Activated naive CD8-positive, alpha-beta T cell treated with anti-CD3 and anti-CD28 coated beads, Interleukin-2, amount 50 U/mL, for 24 hours (primary cell): ENCODE results near the gene HBM.
"Not testable (repeated sequence)": the region's sequence is repeated elsewhere in the genome, so short reads cannot be mapped to it uniquely, and the experiment has no call there.

Experiments used
- ATAC-seq: fragments of 150-1000 bp; cut with Tn5 transposase; one replicate; pipeline ENCODE4 v1.10.0; 2021
- DNase-seq: peaks from one replicate; pipeline ENCODE4 v3.0.0; 2021
- H3K27ac Mint-ChIP-seq: one replicate; pipeline ENCODE4 v1.8.0; 2021; ENCODE audit warnings: mild to moderate bottlenecking, mixed read lengths
- H3K27me3 Mint-ChIP-seq: one replicate; pipeline ENCODE4 v1.8.0; 2021; ENCODE audit warnings: mixed read lengths
- H3K36me3 Mint-ChIP-seq: one replicate; pipeline ENCODE4 v1.8.0; 2021; ENCODE audit warnings: low read depth, mixed read lengths
- H3K4me1 Mint-ChIP-seq: one replicate; pipeline ENCODE4 v1.8.0; 2021; ENCODE audit warnings: mixed read lengths
- H3K4me3 Mint-ChIP-seq: one replicate; pipeline ENCODE4 v1.8.0; 2021; ENCODE audit warnings: mild to moderate bottlenecking, moderate library complexity, mixed read lengths
- H3K9me3 Mint-ChIP-seq: one replicate; pipeline ENCODE4 v1.8.0; 2021; ENCODE audit warnings: mixed read lengths

Gene HBM

DNA sequence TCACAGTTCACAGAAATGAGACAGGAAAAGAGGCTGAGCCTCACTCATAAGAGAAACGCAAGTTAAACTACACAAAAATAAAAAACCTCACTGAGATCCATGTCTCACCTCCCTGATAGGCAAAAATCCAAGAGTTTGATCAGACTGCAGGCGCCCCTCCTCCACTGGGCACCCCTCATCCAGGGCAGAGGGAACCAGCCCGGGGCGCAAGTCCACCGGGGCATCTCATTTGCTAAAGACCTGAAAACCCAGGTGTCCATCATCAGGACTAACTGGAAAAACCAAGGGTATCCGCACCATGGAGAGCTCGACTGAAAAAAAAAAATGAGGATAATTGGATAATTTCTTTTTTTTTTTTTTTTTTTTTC lies 10.8 kb upstream of the HBM start:
- H3K36me3 Mint-ChIP-seq = no peaks in the 10 kb centered on the region
- H3K27ac Mint-ChIP-seq = no peak overlapping the region
- peaks cover 5% of the 10 kb centered on the region for H3K4me1 Mint-ChIP-seq
- peak overlapping the region; percentile 50 for H3K4me3 Mint-ChIP-seq
- DNase-seq (no peak), ATAC-seq (no peak)
- H3K27me3 Mint-ChIP-seq = peaks cover 49% of the 10 kb centered on the region
- no peaks in the 10 kb centered on the region for H3K9me3 Mint-ChIP-seq

DNA sequence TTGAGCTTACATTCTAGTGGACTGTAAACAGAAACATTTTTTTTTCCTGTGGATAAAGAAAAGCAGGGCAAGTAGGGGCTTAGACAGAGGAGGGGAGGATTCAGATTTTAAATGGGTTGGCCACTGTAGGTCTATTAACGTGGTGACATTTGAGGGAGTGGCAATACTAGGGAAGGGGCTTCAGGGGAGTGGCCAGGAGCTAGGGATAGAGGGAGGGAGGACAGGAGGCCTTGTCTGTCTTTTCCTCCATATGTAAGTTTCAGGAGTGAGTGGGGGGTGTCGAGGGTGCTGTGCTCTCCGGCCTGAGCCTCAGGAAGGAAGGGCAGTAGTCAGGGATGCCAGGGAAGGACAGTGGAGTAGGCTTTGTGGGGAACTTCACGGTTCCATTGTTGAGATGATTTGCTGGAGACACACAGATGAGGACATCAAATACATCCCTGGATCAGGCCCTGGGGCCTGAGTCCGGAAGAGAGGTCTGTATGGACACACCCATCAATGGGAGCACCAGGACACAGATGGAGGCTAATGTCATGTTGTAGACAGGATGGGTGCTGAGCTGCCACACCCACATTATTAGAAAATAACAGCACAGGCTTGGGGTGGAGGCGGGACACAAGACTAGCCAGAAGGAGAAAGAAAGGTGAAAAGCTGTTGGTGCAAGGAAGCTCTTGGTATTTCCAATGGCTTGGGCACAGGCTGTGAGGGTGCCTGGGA lies 6.5 kb upstream of the HBM start:
- no peaks in the 10 kb centered on the region for H3K9me3 Mint-ChIP-seq
- H3K27me3 Mint-ChIP-seq = peaks cover 39% of the 10 kb centered on the region
- H3K4me3 Mint-ChIP-seq = no peak overlapping the region
- ATAC-seq (no peak), DNase-seq (no peak)
- no peaks in the 10 kb centered on the region for H3K36me3 Mint-ChIP-seq
- H3K4me1 Mint-ChIP-seq = peaks cover 6% of the 10 kb centered on the region
- no peak overlapping the region for H3K27ac Mint-ChIP-seq

DNA sequence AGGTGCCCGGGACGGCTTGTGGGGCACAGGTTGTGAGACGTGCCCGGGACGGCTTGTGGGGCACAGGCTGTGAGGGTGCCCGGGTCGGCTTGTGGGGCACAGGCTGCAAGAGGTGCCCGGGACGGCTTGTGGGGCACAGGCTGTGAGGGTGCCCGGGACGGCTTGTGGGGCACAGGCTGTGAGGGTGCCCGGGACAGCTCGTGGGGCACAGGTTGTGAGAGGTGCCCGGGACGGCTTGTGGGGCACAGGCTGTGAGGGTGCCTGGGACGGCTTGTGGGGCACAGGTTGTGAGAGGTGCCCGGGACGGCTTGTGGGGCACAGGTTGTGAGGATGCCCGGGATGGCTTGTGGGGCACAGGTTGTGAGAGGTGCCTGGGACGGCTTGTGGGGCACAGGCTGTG lies 5.5 kb upstream of the HBM start:
- H3K36me3 Mint-ChIP-seq, H3K9me3 Mint-ChIP-seq, H3K4me3 Mint-ChIP-seq, ATAC-seq, H3K27ac Mint-ChIP-seq, DNase-seq, H3K4me1 Mint-ChIP-seq: not testable (repeated sequence)
- peaks cover 33% of the 10 kb centered on the region for H3K27me3 Mint-ChIP-seq

DNA sequence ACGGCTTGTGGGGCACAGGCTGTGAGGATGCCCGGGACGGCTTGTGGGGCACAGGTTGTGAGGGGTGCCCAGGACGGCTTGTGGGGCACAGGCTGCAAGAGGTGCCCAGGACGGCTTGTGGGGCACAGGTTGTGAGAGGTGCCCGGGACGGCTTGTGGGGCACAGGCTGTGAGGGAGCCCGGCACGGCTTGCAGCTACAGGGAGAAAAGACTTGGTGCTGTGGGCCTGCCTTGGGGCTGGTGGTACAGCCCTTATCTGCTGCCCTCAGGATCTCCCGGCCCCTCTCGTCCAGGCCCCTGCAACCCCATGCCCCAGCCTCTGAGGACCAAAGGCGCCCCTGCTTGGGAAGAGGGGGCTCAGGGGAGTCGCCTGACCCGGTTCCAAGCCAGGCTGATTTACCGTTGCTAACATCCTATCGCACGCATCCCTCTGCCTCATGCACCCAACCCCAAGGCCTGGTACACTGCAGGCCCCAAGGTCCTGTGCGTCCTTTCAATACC lies 5.0 kb upstream of the HBM start:
- H3K4me3 Mint-ChIP-seq = no peak overlapping the region
- ATAC-seq = no peak
- no peak overlapping the region for H3K27ac Mint-ChIP-seq
- DNase-seq = no peak
- no peaks in the 10 kb centered on the region for H3K9me3 Mint-ChIP-seq
- peaks cover 33% of the 10 kb centered on the region for H3K27me3 Mint-ChIP-seq
- no peaks in the 10 kb centered on the region for H3K36me3 Mint-ChIP-seq
- peaks cover 3% of the 10 kb centered on the region for H3K4me1 Mint-ChIP-seq

DNA sequence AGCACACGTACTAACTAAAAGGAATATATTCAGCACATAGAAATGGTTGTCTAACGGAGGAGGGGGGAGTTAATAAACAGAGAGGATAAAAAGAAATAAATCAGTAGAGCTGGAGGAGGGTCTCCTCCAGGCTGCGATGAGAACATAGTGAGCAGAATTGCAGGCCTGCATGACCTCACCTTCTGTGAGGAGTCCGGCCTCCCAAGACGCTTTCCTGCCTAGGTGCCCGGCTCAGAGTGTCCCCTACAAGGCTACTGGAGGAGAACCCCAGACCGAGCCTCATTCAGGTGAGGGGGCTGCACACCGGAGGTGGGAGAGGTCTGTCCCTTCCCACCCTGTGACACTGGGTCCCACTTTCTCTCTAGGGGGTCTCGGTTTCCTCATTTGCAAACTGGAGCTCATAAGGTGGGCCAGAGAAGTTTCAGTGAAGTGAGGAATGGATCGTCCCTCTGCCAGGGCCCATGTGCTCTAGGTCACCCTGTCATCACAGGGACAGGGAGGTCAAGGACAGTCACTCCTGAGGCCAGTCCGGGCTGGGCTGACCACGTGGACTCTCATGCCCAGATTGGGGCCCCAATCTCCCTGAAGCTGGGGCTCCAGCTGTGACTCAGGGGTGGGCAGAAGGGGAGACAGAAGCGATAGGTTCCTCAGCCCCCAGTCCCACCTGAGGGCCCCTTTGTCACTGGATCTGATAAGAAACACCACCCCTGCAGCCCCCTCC lies 3.3 kb upstream of the HBM start:
- ATAC-seq (no peak), DNase-seq (no peak)
- peaks cover 36% of the 10 kb centered on the region for H3K27me3 Mint-ChIP-seq
- no peaks in the 10 kb centered on the region for H3K36me3 Mint-ChIP-seq
- H3K27ac Mint-ChIP-seq = no peak overlapping the region
- no peak overlapping the region for H3K4me3 Mint-ChIP-seq
- H3K4me1 Mint-ChIP-seq = peaks cover 4% of the 10 kb centered on the region
- no peaks in the 10 kb centered on the region for H3K9me3 Mint-ChIP-seq

DNA sequence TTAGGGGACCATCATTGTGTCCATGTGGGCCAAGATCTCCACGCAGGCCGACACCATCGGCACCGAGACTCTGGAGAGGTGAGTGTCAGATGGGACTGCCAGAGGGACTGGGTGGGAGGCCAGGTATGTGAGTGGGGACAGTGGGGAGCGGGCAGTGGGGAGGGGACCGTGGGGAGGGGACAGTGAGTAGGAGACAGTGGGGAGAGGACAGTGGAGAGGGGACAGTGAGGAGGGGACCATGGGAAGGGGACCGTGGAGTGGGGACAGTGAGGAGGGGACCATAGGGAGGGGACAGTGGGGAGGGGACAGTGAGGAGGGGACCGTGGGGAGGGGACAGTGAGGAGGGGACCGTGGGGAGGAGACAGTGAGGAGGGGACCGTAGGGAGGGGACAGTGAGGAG lies 2.6 kb upstream of the HBM start:
- not testable (repeated sequence) for ATAC-seq, H3K27ac Mint-ChIP-seq, H3K4me3 Mint-ChIP-seq, H3K9me3 Mint-ChIP-seq, H3K36me3 Mint-ChIP-seq, H3K4me1 Mint-ChIP-seq, DNase-seq
- peaks cover 38% of the 10 kb centered on the region for H3K27me3 Mint-ChIP-seq

DNA sequence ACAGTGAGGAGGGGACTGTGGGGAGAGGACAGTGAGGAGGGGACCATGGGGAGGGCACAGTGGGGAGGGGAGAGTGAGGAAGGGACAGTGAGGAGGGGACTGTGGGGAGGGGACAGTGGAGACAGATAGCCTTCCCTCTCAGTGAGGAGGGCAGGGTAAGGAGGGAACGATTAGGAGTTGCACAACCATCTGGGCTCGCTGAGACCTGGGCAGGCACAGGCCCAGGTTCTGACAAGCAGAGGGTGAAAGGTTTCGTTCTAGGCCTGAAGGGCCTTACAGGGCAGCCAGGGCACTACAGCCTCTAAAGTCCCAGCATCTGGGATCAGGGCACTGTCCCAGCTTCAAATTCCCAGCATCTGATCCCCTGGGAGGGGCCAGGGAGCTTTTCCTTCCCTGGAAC lies 2.1 kb upstream of the HBM start:
- H3K4me3 Mint-ChIP-seq, H3K27ac Mint-ChIP-seq, H3K4me1 Mint-ChIP-seq, DNase-seq, H3K9me3 Mint-ChIP-seq, H3K36me3 Mint-ChIP-seq: not testable (repeated sequence)
- peak; percentile 40 for ATAC-seq
- H3K27me3 Mint-ChIP-seq = peaks cover 44% of the 10 kb centered on the region

DNA sequence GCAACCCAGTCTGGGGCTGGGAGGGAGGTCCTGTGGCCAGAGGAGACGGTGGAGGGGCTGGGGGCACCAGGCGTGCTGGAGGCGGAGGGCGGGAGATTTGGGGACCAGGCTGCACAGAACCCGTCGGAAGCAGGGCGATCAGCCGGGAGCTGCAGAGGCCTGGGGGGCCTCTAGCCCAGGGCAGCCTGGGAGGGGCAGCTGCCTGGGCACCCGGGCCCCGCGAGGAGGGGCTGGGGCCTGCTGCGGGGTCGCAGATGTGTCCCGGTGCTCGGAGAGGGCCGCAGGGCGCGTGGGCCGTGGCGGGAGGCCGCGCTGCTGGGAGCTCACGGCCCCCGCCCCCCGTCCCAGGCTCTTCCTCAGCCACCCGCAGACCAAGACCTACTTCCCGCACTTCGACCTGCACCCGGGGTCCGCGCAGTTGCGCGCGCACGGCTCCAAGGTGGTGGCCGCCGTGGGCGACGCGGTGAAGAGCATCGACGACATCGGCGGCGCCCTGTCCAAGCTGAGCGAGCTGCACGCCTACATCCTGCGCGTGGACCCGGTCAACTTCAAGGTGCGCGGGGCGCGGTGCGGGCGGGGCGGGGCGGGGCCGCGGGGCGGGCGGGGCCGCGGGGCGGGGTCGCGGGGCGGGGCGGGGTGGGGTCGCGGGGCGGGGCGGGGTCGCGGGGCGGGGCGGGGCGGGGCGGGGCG lies 1.5 kb upstream of the HBM start:
- H3K27me3 Mint-ChIP-seq = peaks cover 46% of the 10 kb centered on the region
- not testable (repeated sequence) for H3K36me3 Mint-ChIP-seq, H3K4me3 Mint-ChIP-seq, H3K27ac Mint-ChIP-seq, H3K9me3 Mint-ChIP-seq, H3K4me1 Mint-ChIP-seq, DNase-seq
- ATAC-seq = peak; percentile 27

DNA sequence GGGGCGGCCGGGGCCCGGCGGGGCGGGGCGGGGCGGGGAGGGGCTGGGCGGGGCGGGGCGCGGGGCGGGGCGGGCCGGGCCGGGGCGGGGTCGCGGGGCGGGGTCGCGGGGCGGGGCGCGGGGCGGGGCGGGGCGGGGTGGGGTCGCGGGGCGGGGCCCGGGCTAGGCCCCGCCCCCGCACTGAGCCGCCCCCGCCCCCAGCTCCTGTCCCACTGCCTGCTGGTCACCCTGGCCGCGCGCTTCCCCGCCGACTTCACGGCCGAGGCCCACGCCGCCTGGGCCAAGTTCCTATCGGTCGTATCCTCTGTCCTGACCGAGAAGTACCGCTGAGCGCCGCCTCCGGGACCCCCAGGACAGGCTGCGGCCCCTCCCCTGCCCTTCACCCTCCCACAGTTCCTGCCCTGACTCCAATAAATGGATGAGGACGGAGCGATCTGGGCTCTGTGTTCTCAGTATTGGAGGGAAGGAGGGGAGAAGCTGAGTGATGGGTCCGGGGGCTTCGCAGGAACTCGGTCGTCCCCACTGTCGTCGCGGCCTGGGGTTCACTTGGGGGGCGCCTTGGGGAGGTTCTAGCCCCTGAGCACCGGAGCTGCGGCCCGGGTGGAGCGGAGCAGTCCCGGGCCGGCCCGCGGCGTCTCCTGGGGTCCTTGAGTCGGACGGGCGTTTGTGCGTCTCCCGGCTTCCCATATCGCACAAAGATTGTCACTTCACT lies 795 bp upstream of the HBM start:
- H3K27me3 Mint-ChIP-seq = peaks cover 46% of the 10 kb centered on the region

DNA sequence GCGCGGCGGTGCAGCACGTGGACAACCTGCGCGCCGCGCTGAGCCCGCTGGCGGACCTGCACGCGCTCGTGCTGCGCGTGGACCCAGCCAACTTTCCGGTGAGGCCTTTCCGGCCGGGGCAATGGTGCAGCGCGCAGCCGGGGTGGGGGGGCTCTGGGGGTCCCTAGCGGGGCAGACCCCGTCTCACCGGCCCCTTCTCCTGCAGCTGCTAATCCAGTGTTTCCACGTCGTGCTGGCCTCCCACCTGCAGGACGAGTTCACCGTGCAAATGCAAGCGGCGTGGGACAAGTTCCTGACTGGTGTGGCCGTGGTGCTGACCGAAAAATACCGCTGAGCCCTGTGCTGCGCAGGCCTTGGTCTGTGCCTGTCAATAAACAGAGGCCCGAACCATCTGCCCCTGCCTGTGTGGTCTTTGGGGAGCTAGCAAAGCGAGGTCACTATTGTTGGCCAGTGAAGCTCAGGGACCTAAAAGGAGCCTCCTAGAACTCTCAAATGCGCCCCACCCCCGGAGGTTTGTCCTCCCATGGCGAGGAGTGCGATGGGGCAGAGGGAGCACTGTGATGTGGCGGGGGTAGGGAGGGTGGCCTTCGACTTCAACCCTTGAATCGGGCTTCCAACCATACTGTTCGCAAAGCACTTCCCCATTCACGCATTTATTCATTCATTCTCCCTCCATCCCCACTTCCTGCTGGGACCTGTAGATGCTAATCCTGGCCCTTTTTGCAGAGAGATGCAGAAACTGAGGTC lies 770 bp downstream of the HBM start:
- Mint-ChIP-seq H3K9me3 (no peaks in the 10 kb centered on the region), H3K27me3 (peaks cover 57% of the 10 kb centered on the region), H3K4me3 (peak overlapping the region; percentile 11), H3K36me3 (no peaks in the 10 kb centered on the region), H3K4me1 (peaks cover 6% of the 10 kb centered on the region), H3K27ac (no peak overlapping the region)
- ATAC-seq = no peak
- DNase-seq = no peak

More for the DNA sequence above, 795 bp upstream of the HBM start:
- ATAC-seq (no peak), DNase-seq (no peak)
- Mint-ChIP-seq H3K27ac (no peak overlapping the region), H3K36me3 (no peaks in the 10 kb centered on the region), H3K4me3 (peak overlapping the region; percentile 34), H3K9me3 (no peaks in the 10 kb centered on the region), H3K4me1 (peaks cover 4% of the 10 kb centered on the region)

DNA sequence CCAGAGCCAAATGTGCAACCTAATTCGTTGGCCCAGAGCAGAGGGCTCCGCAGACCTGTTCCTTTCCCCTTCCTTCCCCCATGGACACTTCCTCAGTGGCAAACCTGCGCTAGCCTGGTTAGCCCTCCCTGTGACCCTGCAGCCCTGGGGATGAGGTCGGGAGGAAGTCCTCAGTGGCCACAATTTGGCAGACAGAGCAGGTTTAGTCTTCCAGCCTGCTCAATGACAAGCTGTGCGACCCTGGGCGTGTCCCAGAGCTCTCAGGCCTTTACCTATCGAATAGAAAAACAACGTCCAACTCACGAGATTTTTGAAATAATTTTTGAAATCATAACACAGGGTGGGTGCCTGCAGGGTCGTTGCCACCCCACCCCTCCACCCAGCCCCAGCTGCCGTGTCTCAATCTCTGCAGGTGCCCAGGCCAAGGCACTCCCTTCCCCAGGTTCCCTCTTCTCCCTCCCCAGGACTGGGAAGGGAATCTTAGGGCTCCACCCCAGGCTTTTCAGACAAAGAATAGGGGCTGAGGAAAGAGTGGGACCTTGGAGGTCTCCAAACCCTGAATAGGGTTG lies 1.4 kb downstream of the HBM start:
- peak overlapping the region; percentile 11 for H3K4me3 Mint-ChIP-seq
- no peaks in the 10 kb centered on the region for H3K36me3 Mint-ChIP-seq
- H3K27me3 Mint-ChIP-seq = peaks cover 59% of the 10 kb centered on the region
- no peaks in the 10 kb centered on the region for H3K9me3 Mint-ChIP-seq
- no peak for DNase-seq
- no peak for ATAC-seq
- H3K27ac Mint-ChIP-seq = no peak overlapping the region
- H3K4me1 Mint-ChIP-seq = peaks cover 9% of the 10 kb centered on the region

DNA sequence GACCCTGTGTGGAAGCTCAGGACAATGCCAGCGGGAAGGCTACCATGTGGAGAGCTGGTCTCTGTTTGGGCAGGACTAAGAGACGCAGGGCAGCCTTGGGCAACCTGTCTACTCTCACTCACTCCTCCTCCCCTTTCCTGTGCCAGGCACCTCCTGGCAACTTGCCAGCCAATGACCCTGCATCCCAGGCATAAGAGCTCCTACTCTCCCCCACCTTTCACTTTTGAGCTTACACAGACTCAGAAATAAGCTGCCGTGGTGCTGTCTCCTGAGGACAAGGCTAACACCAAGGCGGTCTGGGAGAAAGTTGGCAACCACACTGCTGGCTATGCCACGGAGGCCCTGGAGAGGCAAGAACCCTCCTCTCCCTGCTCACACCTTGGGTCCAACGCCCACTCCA lies 2.6 kb downstream of the HBM start:
- ATAC-seq (no peak), DNase-seq (no peak)
- no peaks in the 10 kb centered on the region for H3K36me3 Mint-ChIP-seq
- no peaks in the 10 kb centered on the region for H3K9me3 Mint-ChIP-seq
- H3K4me1 Mint-ChIP-seq = peaks cover 10% of the 10 kb centered on the region
- H3K27ac Mint-ChIP-seq = no peak overlapping the region
- peaks cover 58% of the 10 kb centered on the region for H3K27me3 Mint-ChIP-seq
- no peak overlapping the region for H3K4me3 Mint-ChIP-seq

DNA sequence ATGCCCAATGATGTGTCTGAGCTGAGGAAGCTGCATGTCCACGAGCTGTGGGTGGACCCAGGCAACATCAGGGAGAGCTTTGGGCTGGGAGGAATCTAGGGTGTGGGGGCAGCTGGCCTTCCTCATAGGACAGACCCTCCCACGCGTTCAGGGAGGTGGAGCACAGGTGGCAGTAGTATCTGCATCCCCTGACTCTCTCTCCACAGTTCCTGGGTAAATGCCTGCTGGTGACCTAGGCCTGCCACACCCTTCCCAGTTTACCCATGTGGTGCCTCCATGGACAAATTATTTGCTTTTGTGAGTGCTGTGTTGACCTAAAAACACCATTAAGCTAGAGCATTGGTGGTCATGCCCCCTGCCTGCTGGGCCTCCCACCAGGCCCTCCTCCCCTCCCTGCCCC lies 3.2 kb downstream of the HBM start:
- H3K27me3 Mint-ChIP-seq = peaks cover 60% of the 10 kb centered on the region
- DNase-seq (no peak), ATAC-seq (no peak)
- H3K4me3 Mint-ChIP-seq = no peak overlapping the region
- H3K36me3 Mint-ChIP-seq = no peaks in the 10 kb centered on the region
- peaks cover 11% of the 10 kb centered on the region for H3K4me1 Mint-ChIP-seq
- H3K9me3 Mint-ChIP-seq = no peaks in the 10 kb centered on the region
- no peak overlapping the region for H3K27ac Mint-ChIP-seq

DNA sequence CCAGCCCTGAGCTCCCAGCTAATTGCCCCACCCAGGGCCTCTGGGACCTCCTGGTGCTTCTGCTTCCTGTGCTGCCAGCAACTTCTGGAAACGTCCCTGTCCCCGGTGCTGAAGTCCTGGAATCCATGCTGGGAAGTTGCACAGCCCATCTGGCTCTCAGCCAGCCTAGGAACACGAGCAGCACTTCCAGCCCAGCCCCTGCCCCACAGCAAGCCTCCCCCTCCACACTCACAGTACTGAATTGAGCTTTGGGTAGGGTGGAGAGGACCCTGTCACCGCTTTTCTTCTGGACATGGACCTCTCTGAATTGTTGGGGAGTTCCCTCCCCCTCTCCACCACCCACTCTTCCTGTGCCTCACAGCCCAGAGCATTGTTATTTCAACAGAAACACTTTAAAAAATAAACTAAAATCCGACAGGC lies 4.3 kb downstream of the HBM start:
- not testable (repeated sequence) for H3K27ac Mint-ChIP-seq, DNase-seq, H3K4me3 Mint-ChIP-seq, ATAC-seq, H3K9me3 Mint-ChIP-seq, H3K36me3 Mint-ChIP-seq
- peaks cover 69% of the 10 kb centered on the region for H3K27me3 Mint-ChIP-seq
- peaks cover 13% of the 10 kb centered on the region for H3K4me1 Mint-ChIP-seq
